ENCODE measurements around the gene KDELR1.

The KDELR1 gene

GRCh38 chr19:48371367-48371766 lies 20.0 kb downstream of the KDELR1 start:
- DNase-seq (ENCODE audit: low spot score), result no peak

- no peak for DNase-seq (ENCODE audit: low spot score)
Observed at GRCh38 chr19:48370955-48371354, 20.4 kb downstream of the KDELR1 start.

- peak; percentile 15 for DNase-seq (ENCODE audit: low spot score)
Observed at GRCh38 chr19:48368936-48369335, 22.4 kb downstream of the KDELR1 start.

- no peak for DNase-seq (ENCODE audit: low spot score)
Observed at GRCh38 chr19:48367855-48368254, 23.5 kb downstream of the KDELR1 start.

GRCh38 chr19:48365602-48366001 lies 25.7 kb downstream of the KDELR1 start:
- no peak for DNase-seq (ENCODE audit: low spot score)

GRCh38 chr19:48364598-48365348 lies 26.6 kb downstream of the KDELR1 start:
- no peak for DNase-seq (ENCODE audit: low spot score)

- DNase-seq (ENCODE audit: low spot score), result peak; percentile 99
Observed at GRCh38 chr19:48363810-48364597, 27.3 kb downstream of the KDELR1 start, which contains the start of the genes SYNGR4 and TMEM143. TSS of gene SYNGR4 (plus strand) at chr19:48364367. CDS start at chr19:48365843, 1,476 bp downstream. TSS of gene TMEM143 (minus strand) at chr19:48363940. CDS start at chr19:48363920, 20 bp downstream.

GRCh38 chr19:48363500-48363809 lies 27.9 kb downstream of the KDELR1 start:
- no peak for DNase-seq (ENCODE audit: low spot score)

GRCh38 chr19:48362716-48363499 lies 28.4 kb downstream of the KDELR1 start:
- peak; percentile 97 for DNase-seq (ENCODE audit: low spot score)

- DNase-seq (ENCODE audit: low spot score), result no peak
Observed at GRCh38 chr19:48361912-48362311, 29.4 kb downstream of the KDELR1 start.

- DNase-seq (ENCODE audit: low spot score), result no peak
Observed at GRCh38 chr19:48359123-48359522, 32.2 kb downstream of the KDELR1 start.

- no peak for DNase-seq (ENCODE audit: low spot score)
Observed at GRCh38 chr19:48355365-48355954, 35.9 kb downstream of the KDELR1 start.

GRCh38 chr19:48354332-48354992 lies 36.9 kb downstream of the KDELR1 start:
- DNase-seq (ENCODE audit: low spot score), result peak; percentile 24

GRCh38 chr19:48353677-48354076 lies 37.7 kb downstream of the KDELR1 start:
- DNase-seq (ENCODE audit: low spot score), result peak; percentile 27

GRCh38 chr19:48351341-48351752 lies 40.0 kb downstream of the KDELR1 start:
- peak; percentile 46 for DNase-seq (ENCODE audit: low spot score)

- DNase-seq (ENCODE audit: low spot score), result no peak
Observed at GRCh38 chr19:48350856-48351255, 40.5 kb downstream of the KDELR1 start.

- DNase-seq (ENCODE audit: low spot score), result no peak
Observed at GRCh38 chr19:48348737-48349136, 42.6 kb downstream of the KDELR1 start.

GRCh38 chr19:48348045-48348444 lies 43.3 kb downstream of the KDELR1 start:
- no peak for DNase-seq (ENCODE audit: low spot score)

GRCh38 chr19:48346191-48346590 lies 45.2 kb downstream of the KDELR1 start:
- DNase-seq (ENCODE audit: low spot score), result no peak

- no peak for DNase-seq (ENCODE audit: low spot score)
Observed at GRCh38 chr19:48344892-48345291, 46.5 kb downstream of the KDELR1 start.

GRCh38 chr19:48342841-48343540 lies 48.4 kb downstream of the KDELR1 start:
- DNase-seq (ENCODE audit: low spot score), result no peak

Measured in kidney tubule cell (primary cell).